SKM-1 treated with dmso at 0.1 percent for 144 hours (cell line): ENCODE measurements around the gene PARP15.

ENCODE experiments used
- DNase-seq: peaks from one replicate; lab custom pipeline; 2025; ENCODE audit not compliant: unreplicated experiment; lab: John Stamatoyannopoulos, UW

The PARP15 gene

GRCh38 chr3:122568755-122569154 lies 8.7 kb upstream of the PARP15 start:
- DNase-seq: no peak

- peak; percentile 27 for DNase-seq
Measured at GRCh38 chr3:122572940-122573412, 4.5 kb upstream of the PARP15 start.

GRCh38 chr3:122576174-122576940 lies 1.1 kb upstream of the PARP15 start:
- DNase-seq: peak; percentile 5

GRCh38 chr3:122578069-122578740 lies 755 bp downstream of the PARP15 start:
- DNase-seq: no peak

GRCh38 chr3:122580470-122580869 lies 3.0 kb downstream of the PARP15 start:
- no peak for DNase-seq

- no peak for DNase-seq
Measured at GRCh38 chr3:122581622-122582021, 4.2 kb downstream of the PARP15 start.

- no peak for DNase-seq
Measured at GRCh38 chr3:122582390-122582789, 4.9 kb downstream of the PARP15 start.

GRCh38 chr3:122586098-122586497 lies 8.6 kb downstream of the PARP15 start:
- no peak for DNase-seq

GRCh38 chr3:122586773-122587485 lies 9.5 kb downstream of the PARP15 start:
- DNase-seq: no peak

- DNase-seq: no peak
Measured at GRCh38 chr3:122587572-122587971, 10.1 kb downstream of the PARP15 start.

- DNase-seq: no peak
Measured at GRCh38 chr3:122589297-122589696, 11.8 kb downstream of the PARP15 start.

GRCh38 chr3:122590610-122591009 lies 13.2 kb downstream of the PARP15 start:
- no peak for DNase-seq

GRCh38 chr3:122594025-122594424 lies 16.6 kb downstream of the PARP15 start:
- DNase-seq: no peak

- no peak for DNase-seq
Measured at GRCh38 chr3:122598151-122598550, 20.7 kb downstream of the PARP15 start.

GRCh38 chr3:122598556-122598955 lies 21.1 kb downstream of the PARP15 start:
- no peak for DNase-seq

- no peak for DNase-seq
Measured at GRCh38 chr3:122602011-122602710, 24.7 kb downstream of the PARP15 start.

GRCh38 chr3:122603056-122603455 lies 25.6 kb downstream of the PARP15 start:
- DNase-seq: no peak

GRCh38 chr3:122606330-122606729 lies 28.9 kb downstream of the PARP15 start:
- DNase-seq: no peak

- DNase-seq: no peak
Measured at GRCh38 chr3:122608916-122609315, 31.5 kb downstream of the PARP15 start.

- no peak for DNase-seq
Measured at GRCh38 chr3:122609798-122610559, 32.5 kb downstream of the PARP15 start.
